Epithelial cell of esophagus (primary cell): Measurements from ENCODE around the gene NRAP.

Experiments
- DNase-seq: peaks from one replicate; pipeline ENCODE4 v3.0.0; 2010; ENCODE audit warnings: low read depth
- H3K4me3 ChIP-seq: 2 replicates; pipeline ENCODE4 v1.5.1; 2011; ENCODE audit warnings: mild to moderate bottlenecking, low read length, control low read depth
- TF ChIP-seq, protein P1 (sequence below): IDR thresholded peaks from 2 replicates; pipeline ENCODE4 v1.5.1; 2011; ENCODE audit warnings: low read depth, mild to moderate bottlenecking, low read length, control low read depth, inconsistent platforms; ENCODE audit not compliant: insufficient read depth; ENCODE audit errors: missing control alignments

NRAP gene

DNA sequence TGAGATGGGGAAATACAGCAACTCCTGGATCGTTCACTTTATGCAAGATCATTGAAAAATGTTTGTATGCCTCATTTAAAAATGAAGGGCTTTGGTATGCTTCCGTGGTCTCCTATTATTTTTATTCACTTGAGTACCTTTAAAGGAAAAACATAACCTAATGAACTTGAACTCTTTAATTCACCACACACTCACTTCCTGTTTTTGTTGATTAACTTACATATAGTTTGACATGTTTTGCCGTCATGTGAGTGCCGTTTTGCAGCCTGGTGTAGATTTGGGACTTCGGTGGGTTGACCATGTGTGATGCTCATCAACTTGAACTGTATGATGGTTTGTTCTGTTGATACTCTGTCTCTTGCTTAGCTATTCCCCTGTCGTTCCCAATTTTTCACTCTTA lies 44.8 kb upstream of the NRAP start:
- no peak for DNase-seq
- TF ChIP-seq, protein P1, sequence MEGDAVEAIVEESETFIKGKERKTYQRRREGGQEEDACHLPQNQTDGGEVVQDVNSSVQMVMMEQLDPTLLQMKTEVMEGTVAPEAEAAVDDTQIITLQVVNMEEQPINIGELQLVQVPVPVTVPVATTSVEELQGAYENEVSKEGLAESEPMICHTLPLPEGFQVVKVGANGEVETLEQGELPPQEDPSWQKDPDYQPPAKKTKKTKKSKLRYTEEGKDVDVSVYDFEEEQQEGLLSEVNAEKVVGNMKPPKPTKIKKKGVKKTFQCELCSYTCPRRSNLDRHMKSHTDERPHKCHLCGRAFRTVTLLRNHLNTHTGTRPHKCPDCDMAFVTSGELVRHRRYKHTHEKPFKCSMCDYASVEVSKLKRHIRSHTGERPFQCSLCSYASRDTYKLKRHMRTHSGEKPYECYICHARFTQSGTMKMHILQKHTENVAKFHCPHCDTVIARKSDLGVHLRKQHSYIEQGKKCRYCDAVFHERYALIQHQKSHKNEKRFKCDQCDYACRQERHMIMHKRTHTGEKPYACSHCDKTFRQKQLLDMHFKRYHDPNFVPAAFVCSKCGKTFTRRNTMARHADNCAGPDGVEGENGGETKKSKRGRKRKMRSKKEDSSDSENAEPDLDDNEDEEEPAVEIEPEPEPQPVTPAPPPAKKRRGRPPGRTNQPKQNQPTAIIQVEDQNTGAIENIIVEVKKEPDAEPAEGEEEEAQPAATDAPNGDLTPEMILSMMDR: no peak
- no peak overlapping the region for H3K4me3 ChIP-seq

DNA sequence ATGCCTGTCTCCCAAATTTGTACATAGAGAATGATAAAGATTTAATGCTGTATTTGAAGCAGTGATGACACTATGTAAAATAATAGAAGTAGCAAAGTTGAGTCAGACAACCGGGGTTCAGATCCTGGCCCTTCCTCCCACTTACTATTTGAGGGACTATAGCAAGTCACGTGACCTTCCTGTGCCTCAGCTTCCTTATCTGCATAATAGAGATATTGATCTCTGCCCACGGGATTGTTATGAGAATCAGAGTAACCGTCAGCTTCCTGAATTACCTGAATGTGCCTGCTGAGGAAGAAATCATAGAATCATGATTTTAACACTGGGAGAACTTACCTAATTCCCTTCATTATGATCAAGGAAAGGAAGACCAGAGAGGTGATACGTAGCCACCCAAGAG lies 42.8 kb upstream of the NRAP start:
- TF ChIP-seq, protein P1: no peak
- no peak overlapping the region for H3K4me3 ChIP-seq
- DNase-seq: no peak

DNA sequence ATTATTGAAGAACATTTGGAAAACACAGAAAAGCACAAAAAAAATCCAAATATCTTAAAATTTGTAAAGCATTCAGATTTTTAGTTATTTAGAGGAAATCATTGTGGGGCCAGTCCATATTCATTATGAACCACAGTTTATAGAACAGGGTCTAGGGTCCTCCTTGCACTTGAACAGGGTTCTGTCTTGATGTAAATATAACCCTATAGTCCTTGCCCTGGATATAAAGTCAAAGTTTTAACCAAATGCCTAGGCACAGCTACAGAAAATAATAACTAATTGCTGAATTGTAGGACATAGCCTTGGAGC lies 41.5 kb upstream of the NRAP start:
- TF ChIP-seq, protein P1: no peak
- no peak overlapping the region for H3K4me3 ChIP-seq

DNA sequence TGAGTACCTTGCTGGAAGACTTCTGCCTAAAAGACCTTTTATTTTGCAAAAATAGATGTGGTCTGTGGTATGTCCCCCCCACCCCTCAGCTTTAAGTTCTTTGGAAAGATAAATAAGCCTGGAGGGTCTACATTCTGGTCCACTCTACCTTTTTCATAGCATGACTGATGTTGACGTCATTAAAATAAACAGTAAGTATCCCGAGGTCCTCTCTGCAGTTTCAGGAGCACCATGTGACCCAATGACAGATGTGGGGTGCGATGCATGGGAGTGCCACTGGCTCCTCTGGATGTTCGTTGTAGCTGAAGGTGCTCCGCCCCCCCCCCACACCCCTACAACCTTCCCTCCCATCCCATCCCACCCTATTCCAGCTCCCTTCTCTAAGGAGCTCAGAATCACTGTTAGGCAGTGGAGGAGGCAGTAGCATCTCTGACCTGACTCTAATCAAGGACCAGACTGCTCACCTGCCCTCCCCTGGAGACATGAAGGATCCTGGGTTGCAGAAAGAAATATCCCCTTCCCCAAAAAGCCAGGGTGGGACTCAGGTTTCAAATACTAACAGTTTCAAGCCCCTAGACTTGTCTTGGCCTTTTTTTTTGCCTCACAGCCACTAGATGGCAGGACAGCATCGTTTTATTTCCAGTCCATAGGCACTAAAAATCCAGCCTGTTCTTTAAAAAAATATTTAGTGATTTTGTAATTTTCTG lies 40.9 kb upstream of the NRAP start:
- TF ChIP-seq, protein P1: peak; percentile 71
- peak; percentile 54 for DNase-seq
- no peak overlapping the region for H3K4me3 ChIP-seq

More for the DNA sequence above, 41.5 kb upstream of the NRAP start:
- no peak for DNase-seq

DNA sequence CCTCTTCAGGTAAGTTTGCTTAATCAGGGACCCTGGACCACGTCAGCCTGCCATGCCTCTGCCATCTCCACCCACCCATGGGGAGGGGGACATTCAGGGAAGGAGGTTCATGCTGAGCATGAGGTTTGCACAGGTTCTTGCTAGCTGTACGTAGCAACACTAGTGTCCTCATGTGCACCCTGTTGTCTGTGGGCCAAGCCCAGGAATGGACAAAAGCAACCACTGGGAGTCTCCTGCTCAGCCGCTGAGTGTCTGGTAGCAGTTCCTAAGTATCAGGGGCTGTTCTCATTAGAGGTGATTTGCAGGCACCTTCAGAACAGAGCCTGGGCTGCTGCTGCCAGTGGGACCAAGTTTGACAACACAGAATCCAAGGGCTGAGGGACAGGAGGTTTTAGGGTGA lies 33.8 kb upstream of the NRAP start:
- no peak overlapping the region for H3K4me3 ChIP-seq
- TF ChIP-seq, protein P1: no peak
- no peak for DNase-seq

DNA sequence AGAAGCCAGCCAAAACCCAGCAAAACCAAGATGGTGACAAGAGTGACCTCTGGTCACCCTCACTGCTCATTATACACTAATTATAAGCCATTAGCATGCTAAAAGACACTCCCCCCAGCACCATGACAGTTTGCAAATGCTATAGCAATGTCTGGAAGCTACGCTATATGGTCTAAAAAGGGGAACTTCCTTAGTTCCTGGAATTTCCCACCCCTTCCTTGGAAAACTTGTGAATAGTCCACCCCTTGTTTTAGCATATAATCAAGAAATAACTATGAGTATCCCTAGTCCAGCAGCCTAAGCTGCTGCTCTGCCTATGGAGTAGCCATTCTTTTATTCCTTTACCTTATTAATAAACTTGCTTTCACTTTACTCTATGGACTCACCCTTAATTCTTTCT lies 31.9 kb upstream of the NRAP start:
- no peak overlapping the region for H3K4me3 ChIP-seq
- TF ChIP-seq, protein P1: no peak
- DNase-seq: no peak

DNA sequence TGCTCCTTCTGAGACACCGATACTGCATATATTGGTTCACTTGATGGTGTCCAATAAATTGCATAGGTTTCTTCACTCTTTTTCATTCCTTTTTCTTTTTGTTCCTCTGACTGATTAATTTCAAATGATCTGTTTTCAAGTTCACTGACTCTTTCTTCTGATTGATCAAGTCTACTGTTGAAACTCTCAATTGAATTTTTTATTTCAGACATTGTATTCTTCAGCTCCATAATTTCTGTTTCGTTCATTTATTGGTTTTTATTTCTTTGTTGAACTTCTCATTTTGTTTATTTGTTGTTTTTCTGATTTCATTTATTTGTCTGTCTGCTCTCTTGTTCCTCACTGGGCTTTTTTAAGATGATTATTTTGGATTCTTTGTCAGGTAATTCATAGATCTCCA lies 29.5 kb upstream of the NRAP start:
- no peak overlapping the region for H3K4me3 ChIP-seq
- no peak for DNase-seq
- TF ChIP-seq, protein P1: no peak
